Spleen (tissue), 7 donors: Measurements from ENCODE around the gene GPR45.

Source experiments
- POLR2A ChIP-seq, 3 donors: fragments of 450-650 bp; IDR thresholded peaks; one replicate each; pipeline ENCODE4 v1.5.1; 2017; ENCODE audit warnings: antibody characterized with exemption in 3 of 3, mild to moderate bottlenecking in 1 of 3
- POLR2AphosphoS5 ChIP-seq, 3 donors: sonication (generic); formaldehyde crosslinking; IDR thresholded peaks; one replicate each; pipeline ENCODE4 v1.5.1; 2017; ENCODE audit warnings: antibody characterized with exemption in 3 of 3
- TF ChIP-seq, protein P1 (sequence below), 11 experiments: fragments of 200-600 bp in 7 of 11; fragments of 450-650 bp in 4 of 11; sonication (generic) in 4 of 11; IDR thresholded peaks in 8 of 11; conservative IDR thresholded peaks in 3 of 11; 1 replicate in 7 of 11; 2 replicates in 4 of 11; pipeline versions ENCODE4 v1.4.0 to v1.8.0; 2016 to 2021; ENCODE audit warnings: antibody characterized with exemption in 11 of 11, inconsistent platforms in 4 of 11, mild to moderate bottlenecking in 1 of 11
- donor health status: DM: no; HTN: no; CAD: no; lungs with moderate emphysema.
- donor health status: DM: no; HTN: no; CAD: no.
- donor health status: DM: no; HTN: no; CAD: no.

DNA sequence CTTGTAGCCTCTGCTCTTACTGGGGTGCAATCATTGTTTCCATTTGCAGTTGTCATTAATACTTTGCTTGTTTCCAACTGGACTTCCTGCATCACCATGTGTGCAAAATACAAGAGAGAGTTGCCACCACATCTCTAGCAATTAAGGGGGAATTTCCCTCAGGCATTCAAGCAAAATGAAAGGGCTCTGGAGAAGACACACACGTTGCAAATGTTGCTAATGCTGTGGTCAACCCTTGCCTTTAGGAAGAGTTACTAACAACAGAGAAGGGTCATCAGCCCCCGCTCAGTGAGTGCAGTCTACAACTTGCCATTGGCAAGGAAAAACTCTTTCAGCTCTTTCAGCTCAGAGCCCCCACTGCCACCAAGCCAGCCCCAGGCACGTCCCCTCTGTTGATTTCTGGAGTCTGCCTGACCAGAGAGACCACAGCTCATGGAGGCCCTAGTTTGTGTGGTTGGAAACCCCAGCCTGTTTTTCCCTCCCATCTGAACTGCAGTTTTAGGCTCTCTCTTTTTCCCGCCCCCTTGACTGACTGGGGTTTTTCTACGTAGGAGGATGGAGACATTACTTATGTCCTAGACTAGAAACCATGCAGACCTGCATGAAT lies 25.9 kb upstream of the GPR45 start:
- TF ChIP-seq, protein P1, sequence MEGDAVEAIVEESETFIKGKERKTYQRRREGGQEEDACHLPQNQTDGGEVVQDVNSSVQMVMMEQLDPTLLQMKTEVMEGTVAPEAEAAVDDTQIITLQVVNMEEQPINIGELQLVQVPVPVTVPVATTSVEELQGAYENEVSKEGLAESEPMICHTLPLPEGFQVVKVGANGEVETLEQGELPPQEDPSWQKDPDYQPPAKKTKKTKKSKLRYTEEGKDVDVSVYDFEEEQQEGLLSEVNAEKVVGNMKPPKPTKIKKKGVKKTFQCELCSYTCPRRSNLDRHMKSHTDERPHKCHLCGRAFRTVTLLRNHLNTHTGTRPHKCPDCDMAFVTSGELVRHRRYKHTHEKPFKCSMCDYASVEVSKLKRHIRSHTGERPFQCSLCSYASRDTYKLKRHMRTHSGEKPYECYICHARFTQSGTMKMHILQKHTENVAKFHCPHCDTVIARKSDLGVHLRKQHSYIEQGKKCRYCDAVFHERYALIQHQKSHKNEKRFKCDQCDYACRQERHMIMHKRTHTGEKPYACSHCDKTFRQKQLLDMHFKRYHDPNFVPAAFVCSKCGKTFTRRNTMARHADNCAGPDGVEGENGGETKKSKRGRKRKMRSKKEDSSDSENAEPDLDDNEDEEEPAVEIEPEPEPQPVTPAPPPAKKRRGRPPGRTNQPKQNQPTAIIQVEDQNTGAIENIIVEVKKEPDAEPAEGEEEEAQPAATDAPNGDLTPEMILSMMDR (IDR thresholded peaks at IDR 0.05 in 8 of 11, conservative IDR thresholded peaks at IDR 0.05 in 3 of 11) = no peak
- TF ChIP-seq POLR2AphosphoS5 (IDR thresholded peaks at IDR 0.05) (no peak), POLR2A (IDR thresholded peaks at IDR 0.05) (no peak)
